ENCODE results near the gene CX3CR1. TPM values are rescaled to one million over a fixed set of nuclear protein-coding genes. Genes with fewer than 3 reads are reported as not detected.

CX3CR1 gene
- total RNA-seq, 1 donor from 2014 or later, result 4.2 TPM

- H3K4me3 Mint-ChIP-seq (ENCODE audit: unreplicated experiment), result no peak overlapping the region
- H3K36me3 Mint-ChIP-seq (ENCODE audit: low read depth, unreplicated experiment), result no peaks in the 10 kb centered on the region
- TF ChIP-seq, protein P1, sequence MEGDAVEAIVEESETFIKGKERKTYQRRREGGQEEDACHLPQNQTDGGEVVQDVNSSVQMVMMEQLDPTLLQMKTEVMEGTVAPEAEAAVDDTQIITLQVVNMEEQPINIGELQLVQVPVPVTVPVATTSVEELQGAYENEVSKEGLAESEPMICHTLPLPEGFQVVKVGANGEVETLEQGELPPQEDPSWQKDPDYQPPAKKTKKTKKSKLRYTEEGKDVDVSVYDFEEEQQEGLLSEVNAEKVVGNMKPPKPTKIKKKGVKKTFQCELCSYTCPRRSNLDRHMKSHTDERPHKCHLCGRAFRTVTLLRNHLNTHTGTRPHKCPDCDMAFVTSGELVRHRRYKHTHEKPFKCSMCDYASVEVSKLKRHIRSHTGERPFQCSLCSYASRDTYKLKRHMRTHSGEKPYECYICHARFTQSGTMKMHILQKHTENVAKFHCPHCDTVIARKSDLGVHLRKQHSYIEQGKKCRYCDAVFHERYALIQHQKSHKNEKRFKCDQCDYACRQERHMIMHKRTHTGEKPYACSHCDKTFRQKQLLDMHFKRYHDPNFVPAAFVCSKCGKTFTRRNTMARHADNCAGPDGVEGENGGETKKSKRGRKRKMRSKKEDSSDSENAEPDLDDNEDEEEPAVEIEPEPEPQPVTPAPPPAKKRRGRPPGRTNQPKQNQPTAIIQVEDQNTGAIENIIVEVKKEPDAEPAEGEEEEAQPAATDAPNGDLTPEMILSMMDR (IDR thresholded peaks at IDR 0.05; ENCODE audit: unreplicated experiment), result no peak
- no peak for DNase-seq (ENCODE audit: low spot score)
- H3K27ac Mint-ChIP-seq (ENCODE audit: unreplicated experiment), result no peak overlapping the region
- H3K4me1 Mint-ChIP-seq (ENCODE audit: unreplicated experiment), result peaks cover 12% of the 10 kb centered on the region
- no peaks in the 10 kb centered on the region for H3K9me3 Mint-ChIP-seq (ENCODE audit: unreplicated experiment)
- peaks cover 5% of the 10 kb centered on the region for H3K27me3 Mint-ChIP-seq (ENCODE audit: unreplicated experiment)
Measured at GRCh38 chr3:39287216-39288164, 7.7 kb upstream of the CX3CR1 start.

- TF ChIP-seq, protein P1 (IDR thresholded peaks at IDR 0.05; ENCODE audit: unreplicated experiment), result no peak
- Mint-ChIP-seq H3K27ac (ENCODE audit: unreplicated experiment) (no peak overlapping the region), H3K9me3 (ENCODE audit: unreplicated experiment) (no peaks in the 10 kb centered on the region), H3K4me1 (ENCODE audit: unreplicated experiment) (peaks cover 10% of the 10 kb centered on the region), H3K27me3 (ENCODE audit: unreplicated experiment) (peaks cover 6% of the 10 kb centered on the region), H3K4me3 (ENCODE audit: unreplicated experiment) (no peak overlapping the region), H3K36me3 (ENCODE audit: low read depth, unreplicated experiment) (no peaks in the 10 kb centered on the region)
- DNase-seq (ENCODE audit: low spot score), result no peak
Measured at GRCh38 chr3:39286771-39287170, 6.9 kb upstream of the CX3CR1 start.

DNA sequence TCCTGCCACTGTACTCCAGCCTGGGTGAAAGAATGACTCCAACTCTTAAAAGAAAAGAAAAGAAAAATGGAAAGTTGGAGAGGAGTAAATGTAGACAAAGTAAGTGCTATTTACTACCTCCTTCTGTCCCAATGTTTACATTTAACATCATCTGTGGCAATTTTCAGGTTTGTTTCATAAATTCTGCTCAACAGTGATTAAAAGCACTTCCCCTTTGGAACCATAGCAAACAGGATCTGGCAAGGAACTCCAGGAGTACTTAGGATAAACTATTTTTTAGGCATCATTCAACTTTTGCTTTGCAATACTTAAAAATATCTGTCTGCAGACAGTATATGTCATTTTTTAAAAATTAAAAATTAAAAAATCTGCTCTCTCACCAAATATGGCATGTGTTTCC lies 5.5 kb upstream of the CX3CR1 start:
- H3K27ac Mint-ChIP-seq (ENCODE audit: unreplicated experiment), result no peak overlapping the region
- DNase-seq (ENCODE audit: low spot score), result no peak
- no peaks in the 10 kb centered on the region for H3K9me3 Mint-ChIP-seq (ENCODE audit: unreplicated experiment)
- H3K36me3 Mint-ChIP-seq (ENCODE audit: low read depth, unreplicated experiment), result no peaks in the 10 kb centered on the region
- TF ChIP-seq, protein P1 (IDR thresholded peaks at IDR 0.05; ENCODE audit: unreplicated experiment), result no peak
- H3K4me1 Mint-ChIP-seq (ENCODE audit: unreplicated experiment), result peaks cover 21% of the 10 kb centered on the region
- no peak overlapping the region for H3K4me3 Mint-ChIP-seq (ENCODE audit: unreplicated experiment)
- H3K27me3 Mint-ChIP-seq (ENCODE audit: unreplicated experiment), result peaks cover 6% of the 10 kb centered on the region

DNA sequence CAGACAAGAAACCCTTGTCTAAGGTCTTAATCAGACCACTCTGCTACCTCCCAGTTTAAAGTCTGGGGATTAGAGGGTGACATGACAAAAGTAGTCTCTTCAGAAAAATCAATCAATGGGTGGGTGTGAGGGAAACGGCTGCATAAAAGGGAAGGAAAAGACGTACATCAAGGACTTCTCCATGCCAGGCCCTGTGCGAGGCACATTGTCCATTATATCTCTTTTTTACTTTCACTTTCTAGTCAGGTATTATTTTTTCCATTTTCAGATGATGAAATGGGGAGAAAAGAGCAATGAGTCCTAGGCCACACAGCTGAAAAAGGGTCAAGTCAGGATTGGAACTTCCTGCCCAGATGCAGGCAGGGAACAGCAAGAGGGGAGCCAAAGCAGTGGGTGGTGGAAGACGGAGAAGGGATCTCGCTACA lies 4.6 kb upstream of the CX3CR1 start:
- H3K4me3 Mint-ChIP-seq (ENCODE audit: unreplicated experiment), result no peak overlapping the region
- H3K4me1 Mint-ChIP-seq (ENCODE audit: unreplicated experiment), result peaks cover 23% of the 10 kb centered on the region
- no peak overlapping the region for H3K27ac Mint-ChIP-seq (ENCODE audit: unreplicated experiment)
- no peak for DNase-seq (ENCODE audit: low spot score)
- no peaks in the 10 kb centered on the region for H3K36me3 Mint-ChIP-seq (ENCODE audit: low read depth, unreplicated experiment)
- no peaks in the 10 kb centered on the region for H3K9me3 Mint-ChIP-seq (ENCODE audit: unreplicated experiment)
- TF ChIP-seq, protein P1 (IDR thresholded peaks at IDR 0.05; ENCODE audit: unreplicated experiment), result no peak
- peaks cover 6% of the 10 kb centered on the region for H3K27me3 Mint-ChIP-seq (ENCODE audit: unreplicated experiment)

GRCh38 chr3:39282057-39282456 lies 2.2 kb upstream of the CX3CR1 start:
- Mint-ChIP-seq H3K4me1 (ENCODE audit: unreplicated experiment) (peaks cover 32% of the 10 kb centered on the region), H3K27ac (ENCODE audit: unreplicated experiment) (no peak overlapping the region), H3K4me3 (ENCODE audit: unreplicated experiment) (no peak overlapping the region), H3K27me3 (ENCODE audit: unreplicated experiment) (peaks cover 6% of the 10 kb centered on the region), H3K36me3 (ENCODE audit: low read depth, unreplicated experiment) (no peaks in the 10 kb centered on the region), H3K9me3 (ENCODE audit: unreplicated experiment) (no peaks in the 10 kb centered on the region)
- DNase-seq (ENCODE audit: low spot score), result no peak
- TF ChIP-seq, protein P1 (IDR thresholded peaks at IDR 0.05; ENCODE audit: unreplicated experiment), result no peak
